DMS79 treated with DMSO at 0.1 percent for 48 hours (cell line): ENCODE data around the gene PHYH.
"Not testable (repeated sequence)": the region's sequence is repeated elsewhere in the genome, so short reads cannot be mapped to it uniquely, and the experiment has no call there.

ENCODE experiments used
- DNase-seq: peaks from one replicate; lab custom pipeline; 2025; lab: John Stamatoyannopoulos, UW

The PHYH gene

DNA sequence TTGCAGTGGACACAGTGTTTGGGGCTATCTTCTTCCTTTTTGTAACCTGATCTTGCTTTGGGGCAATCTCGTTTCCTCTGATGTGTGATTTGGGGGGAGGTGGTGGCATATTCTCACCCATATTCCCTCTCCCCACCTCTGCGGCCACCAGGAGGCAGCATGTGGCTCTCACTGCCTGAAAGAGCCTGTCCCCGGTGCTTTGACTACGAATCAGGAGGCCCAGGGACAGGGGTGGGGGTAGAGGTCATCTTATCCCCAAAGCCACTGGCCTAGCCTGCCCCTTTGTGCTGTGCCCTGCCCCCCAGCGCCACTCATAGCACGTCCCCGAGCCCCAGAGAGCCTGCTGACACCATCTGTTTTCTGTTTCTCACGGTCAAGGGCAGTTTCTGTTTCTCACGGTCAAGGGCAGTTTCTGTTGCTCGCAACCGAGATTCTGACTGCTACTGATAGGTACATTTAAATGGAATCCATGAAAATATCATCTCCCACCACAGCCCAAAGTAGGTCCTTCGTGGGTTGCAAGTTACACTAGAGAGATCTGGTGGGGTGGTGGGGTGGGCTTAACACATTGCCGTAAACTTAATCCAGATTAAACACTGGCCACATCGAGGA, 28.2 kb downstream of the PHYH start:
- DNase-seq = no peak

DNA sequence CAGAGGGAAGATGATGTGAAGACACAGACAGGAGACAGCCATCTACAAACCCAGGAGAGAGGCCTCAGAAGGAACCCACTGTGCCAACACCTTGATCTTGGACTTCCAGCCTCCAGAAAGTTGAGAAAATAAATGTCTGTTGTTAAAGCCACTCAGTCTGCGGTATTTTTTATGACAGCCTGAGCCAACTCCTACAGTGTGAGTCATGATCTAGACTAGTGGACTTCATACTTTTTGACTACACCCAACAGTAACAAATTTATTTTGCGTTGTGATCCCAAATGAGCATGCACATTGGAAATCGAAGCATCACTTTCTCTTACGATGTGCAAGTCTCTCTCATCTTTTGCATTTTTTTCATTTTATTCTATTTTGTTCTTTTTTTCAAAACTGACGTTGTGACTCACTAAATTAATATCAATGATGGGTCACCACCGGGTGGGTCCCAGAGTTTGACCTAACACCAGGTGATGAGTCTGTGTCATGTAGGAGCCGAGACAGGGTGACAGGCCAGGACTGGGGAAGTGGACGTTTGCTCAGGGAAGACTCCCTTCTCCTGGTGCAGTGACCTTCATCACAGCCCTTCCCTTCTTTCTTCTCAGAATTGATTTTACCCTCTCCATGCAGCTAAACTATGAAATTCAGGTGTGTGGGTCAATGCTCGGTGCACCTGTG, 28.9 kb downstream of the PHYH start:
- no peak for DNase-seq

DNA sequence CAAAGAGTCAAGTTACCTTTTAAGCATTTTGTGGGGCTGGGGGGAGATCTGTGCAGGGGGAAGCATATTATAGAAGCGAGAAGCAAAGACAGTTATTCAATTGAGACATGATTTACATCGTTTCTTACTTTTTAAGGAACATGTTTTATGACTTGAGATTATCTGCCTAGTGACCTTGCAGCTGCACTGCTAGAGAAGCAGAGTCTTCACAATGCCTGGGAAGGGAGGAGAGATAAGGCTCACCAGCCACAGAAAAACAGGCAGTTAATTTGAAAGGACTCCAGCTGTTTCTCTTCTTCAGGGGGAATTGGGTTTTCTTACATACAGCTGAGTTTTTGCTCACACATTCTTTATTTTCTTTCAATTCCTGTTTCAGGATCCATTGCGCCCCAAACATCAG, 31.0 kb downstream of the PHYH start:
- DNase-seq = no peak

DNA sequence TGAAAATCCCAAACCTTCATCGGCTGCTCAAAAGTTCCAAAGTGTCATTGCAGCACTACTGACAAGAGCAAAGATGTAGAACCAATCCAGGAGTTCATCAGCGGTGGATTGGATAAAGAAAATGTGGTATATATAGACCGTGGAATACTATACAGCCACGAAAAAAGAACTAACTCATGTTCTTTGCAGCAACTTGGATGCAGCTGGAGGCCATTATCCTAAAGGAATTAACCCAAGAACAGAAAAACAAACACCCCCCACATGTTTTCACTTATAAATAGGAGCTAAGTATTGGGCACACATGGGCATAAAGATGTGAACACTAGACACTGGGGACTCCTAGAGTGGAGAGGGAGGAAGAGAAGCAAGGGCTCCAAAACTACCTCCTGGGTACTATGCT, 31.6 kb downstream of the PHYH start:
- no peak for DNase-seq

DNA sequence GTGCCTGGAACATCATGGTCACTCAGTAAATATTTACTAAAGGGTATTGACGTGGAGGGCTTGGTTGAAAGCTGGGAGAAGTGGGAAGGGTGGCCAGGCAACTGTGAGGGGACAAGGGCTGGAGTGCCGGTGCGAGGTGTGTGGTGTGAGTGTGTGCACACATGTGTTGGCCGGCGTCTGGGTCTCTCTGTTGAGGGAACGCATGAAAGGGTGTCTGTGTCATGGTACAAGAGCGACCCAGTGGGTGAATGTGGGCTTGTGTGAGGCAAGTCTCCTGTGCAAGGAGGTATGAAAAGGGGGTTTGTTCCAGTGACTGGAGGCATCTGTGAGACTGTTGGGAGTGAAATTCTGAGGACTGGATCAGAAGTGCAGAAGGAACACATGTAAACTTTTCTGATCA, 36.3 kb downstream of the PHYH start:
- no peak for DNase-seq

DNA sequence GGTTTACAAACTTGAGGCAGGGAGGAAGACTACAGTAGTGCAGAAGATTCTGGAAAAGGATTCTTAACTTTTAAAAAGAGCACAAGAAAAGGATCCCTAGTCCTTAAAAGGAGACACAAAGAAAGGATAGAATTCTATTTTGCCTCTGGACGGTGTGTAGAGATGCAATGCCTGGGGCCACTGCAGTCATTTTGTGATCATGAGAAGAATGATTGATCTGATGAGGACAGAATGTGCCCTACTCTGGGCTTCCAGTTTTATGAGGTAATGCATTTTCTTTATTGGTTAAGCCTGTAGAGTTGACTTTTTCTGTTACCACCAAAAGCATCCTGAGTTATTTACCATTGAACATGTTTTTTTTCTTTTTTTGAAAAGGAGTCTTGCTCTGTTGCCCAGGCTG, 37.4 kb downstream of the PHYH start:
- DNase-seq = no peak

DNA sequence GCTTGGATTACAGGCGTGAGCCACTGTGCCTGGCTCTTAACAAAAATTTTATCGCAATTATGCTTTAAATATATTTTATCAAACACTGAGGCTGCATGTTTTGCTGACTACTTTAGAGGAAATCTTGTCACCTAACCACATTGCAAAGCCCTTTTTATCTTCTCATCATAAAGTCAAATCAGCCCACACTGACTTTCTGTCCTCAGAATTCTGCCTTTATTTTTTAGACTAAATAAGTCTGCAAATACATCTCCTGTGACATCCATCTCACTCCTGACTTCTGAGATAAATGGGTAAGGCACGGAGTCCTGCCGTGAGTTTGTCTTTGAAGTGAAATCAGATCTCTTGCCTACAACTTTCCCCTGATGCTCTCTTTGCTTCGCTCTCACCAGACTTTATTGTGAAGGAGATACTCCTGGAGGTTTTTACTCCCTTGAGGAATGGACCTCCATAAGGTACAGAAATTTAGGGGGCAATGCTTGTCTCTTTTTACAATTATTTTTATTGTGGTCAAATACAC, 42.2 kb downstream of the PHYH start:
- DNase-seq = no peak

DNA sequence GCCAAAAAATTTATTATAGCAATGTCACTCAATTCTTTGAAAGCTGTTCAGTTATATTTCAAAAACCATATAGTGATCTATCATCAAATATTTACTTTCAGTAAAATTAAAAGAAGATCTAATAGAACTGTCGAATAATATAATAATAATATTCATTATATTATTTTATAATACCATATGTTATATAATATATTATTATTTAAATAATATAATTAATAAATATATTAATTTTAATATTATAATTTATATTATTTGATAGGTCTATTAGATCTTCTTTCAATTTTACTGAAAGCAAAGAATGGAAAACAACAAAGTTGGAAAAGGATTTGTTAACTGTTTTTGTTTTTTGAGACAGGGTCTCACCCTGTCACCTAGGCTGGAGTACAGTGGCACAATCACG, 43.2 kb downstream of the PHYH start:
- no peak for DNase-seq

DNA sequence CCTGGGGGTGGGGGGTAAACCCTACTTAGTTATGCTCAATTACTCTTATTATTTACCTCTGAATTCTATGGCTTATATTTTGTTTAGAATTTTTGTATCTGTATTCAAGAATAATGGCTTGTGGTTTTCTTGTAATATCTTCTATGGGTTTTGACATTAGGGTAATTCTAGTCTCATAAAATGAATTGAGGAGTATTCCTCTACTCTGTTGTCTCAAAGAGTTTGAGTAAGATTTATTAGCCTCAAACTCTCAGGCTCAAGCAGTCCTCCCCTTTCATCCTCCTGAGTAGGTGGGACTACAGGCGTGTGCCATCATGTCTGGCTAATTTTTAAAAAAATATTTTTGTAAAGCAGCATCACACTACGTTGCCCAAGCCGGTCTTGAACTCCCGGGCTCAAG, 46.1 kb downstream of the PHYH start:
- DNase-seq = no peak

DNA sequence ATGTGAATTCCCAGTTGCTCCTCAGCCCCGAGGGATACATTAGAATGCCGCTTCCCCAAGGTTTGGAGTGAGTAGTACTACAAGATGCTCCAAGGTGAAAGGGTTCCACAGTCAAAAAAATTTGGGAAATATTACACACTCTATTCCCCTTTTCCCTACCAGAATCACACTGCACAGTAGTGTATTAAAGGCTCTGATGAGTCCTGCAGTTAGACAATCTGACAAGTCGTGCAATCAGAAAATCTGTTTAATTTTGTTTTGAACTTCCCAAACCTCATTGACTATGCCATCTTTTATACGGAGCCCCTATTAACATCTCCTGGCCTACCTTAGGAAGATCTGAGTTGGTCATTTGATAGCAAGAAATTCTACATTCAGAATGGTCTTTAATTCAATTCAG, 52.1 kb downstream of the PHYH start:
- no peak for DNase-seq

DNA sequence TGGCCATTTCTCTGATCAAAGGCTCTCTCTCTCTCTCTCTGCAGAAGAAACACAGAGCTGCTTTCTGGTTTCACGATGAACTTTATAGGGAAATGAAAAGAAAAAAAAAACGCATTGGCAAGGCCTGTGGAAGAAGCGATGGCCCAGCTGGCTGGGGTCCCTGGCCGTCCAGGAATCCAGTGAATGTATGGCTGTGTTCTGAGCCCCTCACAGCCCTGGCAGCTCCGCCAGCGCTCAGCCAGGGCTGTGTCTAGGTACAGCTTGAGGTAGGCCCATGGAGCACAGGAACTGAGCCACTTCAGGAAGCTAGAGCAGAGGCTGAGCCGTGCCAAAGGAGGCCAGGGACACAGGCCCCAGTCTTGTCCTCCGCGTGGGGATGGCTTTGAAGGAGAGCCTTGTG, 52.6 kb downstream of the PHYH start:
- no peak for DNase-seq

DNA sequence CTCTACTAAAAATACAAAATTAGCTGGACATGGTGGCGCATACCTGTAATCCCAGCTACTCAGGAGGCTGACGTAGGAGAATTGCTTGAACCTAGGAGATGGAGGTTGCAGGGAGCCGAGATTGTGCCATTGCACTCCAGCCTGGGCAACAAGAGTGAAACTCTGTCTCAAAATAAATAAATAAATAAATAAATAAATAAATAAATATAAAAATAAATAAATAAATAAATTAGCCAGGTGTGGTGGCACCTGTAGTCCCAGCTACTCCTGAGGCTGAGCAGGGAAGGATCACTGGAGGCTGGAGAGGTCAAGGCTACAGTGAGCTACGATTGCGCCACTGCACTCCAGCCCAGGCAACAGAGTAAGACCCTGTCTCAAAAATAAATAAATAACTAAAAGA, 57.6 kb downstream of the PHYH start:
- not testable (repeated sequence) for DNase-seq

DNA sequence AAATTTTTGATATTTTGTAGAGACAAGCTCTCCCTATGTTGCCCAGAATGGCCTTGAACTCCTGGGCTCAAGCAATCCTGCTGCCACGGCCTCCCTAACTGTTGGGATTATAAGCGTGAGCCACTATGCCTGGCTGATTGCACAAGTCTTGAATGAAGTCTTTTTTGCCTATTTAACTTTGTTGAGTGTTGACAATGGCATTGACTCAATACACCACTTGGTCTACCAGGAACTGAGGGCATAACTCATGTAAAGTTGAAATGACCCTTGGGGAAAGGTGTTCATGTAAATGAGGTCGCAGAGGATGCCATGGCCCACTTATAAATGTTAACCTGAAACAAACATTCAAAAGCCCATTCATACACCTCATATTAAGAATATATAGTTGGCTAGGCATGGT, 58.3 kb downstream of the PHYH start:
- no peak for DNase-seq

DNA sequence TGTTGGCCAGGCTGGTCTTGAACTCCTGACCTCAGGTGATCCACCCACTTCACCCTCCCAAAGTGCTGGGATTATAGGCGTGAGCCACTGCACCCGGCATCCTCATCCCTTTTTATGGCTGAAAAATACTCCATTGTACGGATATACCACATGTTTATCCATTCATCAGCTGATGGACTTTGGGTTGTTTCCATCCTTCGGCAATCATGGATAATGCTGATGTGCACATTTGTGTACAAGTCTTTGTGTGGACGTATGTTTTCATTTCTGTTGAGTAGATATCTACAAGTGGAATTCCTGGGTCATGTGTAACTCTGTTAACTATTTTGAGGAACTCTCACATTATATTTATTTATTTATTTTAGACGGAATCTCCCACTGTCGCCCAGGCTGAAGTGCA, 59.9 kb downstream of the PHYH start:
- DNase-seq = no peak

DNA sequence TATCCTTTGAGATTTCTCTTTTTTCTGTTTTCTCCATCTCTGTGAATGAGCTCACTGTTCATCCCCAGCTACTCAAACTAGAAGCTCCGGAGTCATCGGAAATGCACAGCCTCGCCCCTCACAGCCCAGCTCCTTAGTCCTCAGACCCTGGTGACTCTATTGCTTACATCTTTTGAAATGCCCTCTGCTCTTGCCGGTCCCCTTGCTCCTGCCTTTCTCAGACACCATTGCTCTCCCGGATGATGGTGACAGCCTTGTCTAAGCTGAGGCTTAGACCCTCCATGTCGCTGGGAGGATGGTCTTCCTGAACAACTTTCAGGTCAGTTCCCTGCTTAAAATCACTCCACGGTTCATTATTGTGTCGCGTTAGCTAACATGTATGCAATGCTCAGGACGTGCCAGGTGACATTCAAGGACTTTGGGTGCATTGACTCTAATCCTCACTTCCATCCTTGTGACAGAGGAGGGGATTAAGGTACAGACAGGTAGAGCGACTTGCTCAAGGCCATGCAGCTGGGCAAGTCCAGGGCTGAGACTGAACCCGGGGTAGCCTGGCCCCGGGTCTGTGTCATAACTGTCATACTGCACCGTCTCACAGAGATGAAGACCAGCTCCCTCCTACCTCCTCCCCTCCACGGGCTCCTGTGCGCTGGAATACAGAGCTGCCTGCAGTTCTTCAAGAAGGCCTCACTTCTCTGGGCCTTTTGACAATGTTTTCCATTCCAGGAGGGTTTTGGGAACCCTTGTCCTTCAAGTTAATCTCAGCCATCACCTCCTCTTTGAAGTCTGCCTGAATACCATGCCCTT, 61.4 kb downstream of the PHYH start:
- DNase-seq = no peak

DNA sequence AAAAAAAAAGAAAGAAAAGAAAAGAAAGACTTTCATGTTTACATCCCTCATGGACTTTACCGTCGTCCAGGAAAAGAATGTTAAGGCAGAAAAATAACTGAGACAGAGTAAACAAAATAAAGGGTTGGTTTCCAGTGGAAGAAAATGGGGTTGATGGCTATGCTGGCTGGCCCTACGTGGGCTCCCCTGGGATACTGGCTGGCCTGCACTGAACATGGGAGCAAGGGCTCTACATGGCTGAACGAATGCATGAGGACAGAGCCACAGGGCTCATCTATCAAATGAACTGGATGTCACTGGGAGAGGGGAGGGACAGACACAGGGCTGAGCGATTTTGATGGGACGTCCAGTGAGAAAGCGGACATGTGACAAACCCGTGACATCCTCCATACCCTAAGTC, 63.2 kb downstream of the PHYH start:
- DNase-seq = no peak

DNA sequence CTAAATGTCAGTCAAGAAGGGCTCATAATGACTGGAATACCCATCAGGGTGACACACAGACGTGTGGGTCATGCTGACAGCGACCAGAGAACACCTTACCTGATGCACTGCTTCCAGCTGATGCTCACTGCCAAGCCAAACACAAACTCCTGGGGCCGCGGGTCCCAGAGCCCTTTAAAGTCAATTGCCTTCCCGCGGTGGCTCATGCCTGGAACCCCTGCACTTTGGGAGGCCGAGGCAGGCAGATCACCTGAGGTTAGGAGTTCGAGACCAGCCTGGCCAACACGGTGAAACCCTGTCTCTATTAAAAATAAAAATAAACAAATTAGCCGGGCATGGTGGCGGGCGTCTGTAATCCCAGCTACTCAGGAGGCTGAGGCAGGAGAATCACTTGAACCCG, 65.1 kb downstream of the PHYH start:
- not testable (repeated sequence) for DNase-seq

DNA sequence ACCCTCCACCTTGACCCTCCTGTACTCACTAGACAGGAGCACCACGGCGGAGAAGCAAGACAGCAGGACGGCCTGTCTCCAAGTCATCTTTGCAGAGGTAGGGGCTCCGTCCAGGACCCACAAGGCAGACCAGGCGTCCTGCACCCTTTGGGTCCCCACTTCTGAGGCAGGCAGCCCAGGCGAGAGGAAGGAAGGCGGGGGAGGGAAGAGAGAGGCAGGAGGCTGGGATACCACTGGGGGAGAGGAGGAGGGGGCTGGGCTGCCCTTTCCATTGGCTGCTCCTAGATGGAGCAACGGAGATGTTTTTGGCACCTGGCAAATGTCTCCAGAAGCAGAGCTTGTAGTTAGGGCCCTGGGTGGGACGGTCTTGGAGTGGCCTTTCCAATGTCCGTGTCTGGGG, 65.7 kb downstream of the PHYH start, which contains the start of gene UCMA:
Gene UCMA, minus strand, starts transcription at position 203 of the 400 bp plus-strand sequence. Its CDS starts 116 bp downstream, at position 87.
- DNase-seq = no peak

DNA sequence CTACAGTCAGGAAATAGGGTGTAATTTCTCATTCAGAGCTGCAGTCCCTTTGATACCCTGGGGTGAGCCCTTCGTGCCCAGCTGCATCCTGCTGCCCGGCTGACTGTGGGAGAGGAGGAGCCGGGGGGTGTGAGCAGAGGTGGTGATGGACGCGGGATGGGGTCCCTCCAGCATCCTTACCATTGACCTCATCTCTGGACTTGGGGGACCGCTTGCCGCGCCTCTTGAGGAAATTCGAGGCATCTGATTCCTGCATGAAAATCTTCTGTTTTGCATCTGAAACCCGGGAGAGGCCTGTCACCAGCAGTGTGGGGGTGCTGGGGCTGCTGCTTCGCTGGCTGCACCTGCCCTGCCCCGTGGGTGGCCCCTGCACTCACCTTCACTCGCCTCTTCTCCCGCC, 66.5 kb downstream of the PHYH start:
- no peak for DNase-seq

DNA sequence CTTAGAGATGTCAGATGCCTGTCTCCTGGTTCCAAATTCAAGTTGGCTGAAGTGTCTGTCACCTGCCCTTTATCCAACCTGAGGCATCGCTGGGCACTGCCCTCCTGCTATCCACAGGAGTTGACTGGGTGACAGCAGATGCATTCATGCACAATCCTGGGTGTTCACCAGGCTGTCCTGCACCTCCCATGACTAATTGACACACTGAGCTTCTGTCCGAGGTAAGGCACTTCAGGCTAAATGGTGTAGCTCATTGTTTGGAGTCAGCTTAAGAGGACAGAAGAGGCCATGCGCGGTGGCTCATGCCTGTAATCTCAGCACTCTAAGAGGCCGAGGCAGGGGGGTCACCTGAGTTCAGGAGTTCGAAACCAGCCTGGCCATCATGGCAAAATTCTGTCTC, 68.1 kb downstream of the PHYH start:
- DNase-seq = no peak

DNA sequence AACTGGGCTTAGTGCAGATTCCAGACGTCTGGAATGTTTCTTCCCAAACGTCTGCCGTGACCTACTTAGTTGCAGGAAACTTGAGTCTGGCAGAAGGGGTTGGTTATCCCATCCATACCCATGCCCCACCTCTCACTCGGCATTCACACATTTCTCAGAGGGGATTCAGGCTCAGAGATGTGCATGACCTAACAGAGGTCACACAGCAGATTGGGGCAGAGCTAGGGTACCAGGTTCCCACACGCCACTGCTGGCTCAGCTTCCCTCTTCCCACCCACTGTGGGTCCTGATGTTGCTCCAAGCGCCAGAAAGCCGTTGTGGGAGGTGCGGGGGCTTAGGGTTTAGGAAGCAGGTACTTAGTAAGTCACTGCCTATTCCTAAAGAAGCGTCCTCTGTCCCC, 68.7 kb downstream of the PHYH start:
- DNase-seq = no peak
